Tibial nerve (tissue), 4 donors: ENCODE measurements around the gene GGA1. TPM values are rescaled to one million over a fixed set of nuclear protein-coding genes. Genes with fewer than 3 reads are reported as not detected.

Source experiments
- DNase-seq, 2 donors: peaks; one replicate each; pipeline ENCODE4 v3.0.0-alpha.2; 2019; ENCODE audit warnings: low spot score in 2 of 2
- H3K27ac ChIP-seq, 4 donors: fragments of 200-600 bp; sonication (generic) in 3 of 4; one replicate each; pipeline ENCODE4 v1.5.1; 2017 to 2019; ENCODE audit warnings: mild to moderate bottlenecking in 1 of 4
- H3K27me3 ChIP-seq, 2 donors: fragments of 200-600 bp; sonication (generic) in 1 of 2; one replicate each; pipeline versions ENCODE4 v1.5.1 to v1.6.0; 2017 to 2019
- H3K36me3 ChIP-seq, 3 donors: fragments of 200-600 bp; sonication (generic); one replicate each; pipeline ENCODE4 v1.5.1; 2018 to 2019
- H3K4me1 ChIP-seq, 4 donors: fragments of 200-600 bp; sonication (generic) in 3 of 4; one replicate each; pipeline ENCODE4 v1.5.1; 2017 to 2019
- H3K4me3 ChIP-seq, 4 donors: fragments of 200-600 bp; sonication (generic) in 3 of 4; one replicate each; pipeline ENCODE4 v1.5.1; 2017 to 2019; ENCODE audit warnings: mild to moderate bottlenecking in 1 of 4, moderate library complexity in 1 of 4
- H3K9me3 ChIP-seq, 4 donors: fragments of 200-600 bp; sonication (generic) in 3 of 4; one replicate each; pipeline ENCODE4 v1.5.1; 2017 to 2019
- CTCF ChIP-seq, 5 experiments: fragments of 200-600 bp in 3 of 5; fragments of 450-650 bp in 2 of 5; sonication (generic) in 3 of 5; IDR thresholded peaks; one replicate each; pipeline ENCODE4 v1.5.1; 2016 to 2019; ENCODE audit warnings: antibody characterized with exemption in 5 of 5, mild to moderate bottlenecking in 3 of 5, moderate library complexity in 2 of 5
- EP300 ChIP-seq, 2 donors: sonication (generic); formaldehyde crosslinking; IDR thresholded peaks; one replicate each; pipeline ENCODE4 v1.6.1; 2017; ENCODE audit warnings: antibody characterized with exemption in 2 of 2, mild to moderate bottlenecking in 1 of 2
- POLR2A ChIP-seq, 2 donors: fragments of 450-650 bp; IDR thresholded peaks; one replicate each; pipeline ENCODE4 v1.6.1; 2017; ENCODE audit warnings: antibody characterized with exemption in 2 of 2, mild to moderate bottlenecking in 2 of 2, moderate library complexity in 2 of 2
- WGBS, 2 donors: methylation state at CpG; one replicate each; pipeline ENCODE4 v1.1.5; 2018; 5-methylcytosine and 5-hydroxymethylcytosine counted together
- total RNA-seq, 4 donors: library from RNA; depleted of rRNA; stranded (reverse); fragments of >200 nt; gene quantifications; one replicate each; pipeline ENCODE4 v1.1.0, GENCODE V29; 2016

The GGA1 gene
- total RNA-seq, 4 donors from 2014 or later = 66.3 to 99.0 (median 77.2) TPM

GRCh38 chr22:37568448-37569008 lies 40.1 kb upstream of the GGA1 start:
- no peak for TF ChIP-seq CTCF (IDR thresholded peaks at IDR 0.05)
- no peak for TF ChIP-seq EP300 (IDR thresholded peaks at IDR 0.05)
- TF ChIP-seq POLR2A (IDR thresholded peaks at IDR 0.05) = no peak
- Histone ChIP-seq H3K27me3 (no peaks in the 10 kb centered on the region), H3K27ac (peak overlapping the region; percentile 69 to 100 (median 100)), H3K4me3 (no peak overlapping the region), H3K9me3 (no peaks in the 10 kb centered on the region), H3K36me3 (peaks cover 0 to 31% (median 0%) of the 10 kb centered on the region in 3 donors), H3K4me1 (peaks cover 6 to 82% (median 61%) of the 10 kb centered on the region in 4 donors)
- no peak for DNase-seq
- 58 to 74% methylated on average over 10 to 13 of the region's 14 CpGs for WGBS, 2 donors

- DNase-seq = no peak
- no peaks in the 10 kb centered on the region for H3K9me3 ChIP-seq
- no peak overlapping the region for H3K4me3 ChIP-seq
- 41 to 46% methylated on average over 21 of the region's 21 CpGs for WGBS, 2 donors
- peaks cover 6 to 79% (median 54%) of the 10 kb centered on the region in 4 donors for H3K4me1 ChIP-seq
- H3K36me3 ChIP-seq = peaks cover 0 to 31% (median 0%) of the 10 kb centered on the region in 3 donors
- TF ChIP-seq EP300 (IDR thresholded peaks at IDR 0.05) (peak in 1 of 2 donors; percentile 4), CTCF (IDR thresholded peaks at IDR 0.05) (no peak)
- peak overlapping the region in 3 of 4 donors; percentile 69 to 100 (median 100) for H3K27ac ChIP-seq
- no peaks in the 10 kb centered on the region for H3K27me3 ChIP-seq
Observed at GRCh38 chr22:37569009-37569920, 39.4 kb upstream of the GGA1 start.

GRCh38 chr22:37569921-37570660 lies 38.5 kb upstream of the GGA1 start:
- Histone ChIP-seq H3K27me3 (no peaks in the 10 kb centered on the region), H3K36me3 (peaks cover 0 to 31% (median 0%) of the 10 kb centered on the region in 3 donors), H3K27ac (peak overlapping the region in 3 of 4 donors; percentile 69 to 100 (median 100)), H3K4me1 (peaks cover 6 to 75% (median 46%) of the 10 kb centered on the region in 4 donors), H3K4me3 (no peak overlapping the region), H3K9me3 (no peaks in the 10 kb centered on the region)
- no peak for DNase-seq
- TF ChIP-seq CTCF (IDR thresholded peaks at IDR 0.05) (no peak), POLR2A (IDR thresholded peaks at IDR 0.05) (no peak), EP300 (IDR thresholded peaks at IDR 0.05) (no peak)
- WGBS, 2 donors = 48 to 59% methylated on average over 9 of the region's 9 CpGs

- peak overlapping the region in 3 of 4 donors; percentile 69 to 100 (median 100) for H3K27ac ChIP-seq
- WGBS, 2 donors = 75 to 80% methylated on average over 4 of the region's 4 CpGs
- H3K4me3 ChIP-seq = no peak overlapping the region
- TF ChIP-seq CTCF (IDR thresholded peaks at IDR 0.05) (no peak), EP300 (IDR thresholded peaks at IDR 0.05) (no peak), POLR2A (IDR thresholded peaks at IDR 0.05) (no peak)
- no peak for DNase-seq
- peaks cover 6 to 70% (median 41%) of the 10 kb centered on the region in 4 donors for H3K4me1 ChIP-seq
- H3K9me3 ChIP-seq = no peaks in the 10 kb centered on the region
- peaks cover 0 to 31% (median 0%) of the 10 kb centered on the region in 3 donors for H3K36me3 ChIP-seq
- H3K27me3 ChIP-seq = no peaks in the 10 kb centered on the region
Observed at GRCh38 chr22:37570661-37570976, 38.0 kb upstream of the GGA1 start.
